HG03159 (cell line): Measurements from ENCODE around the gene PRKX.
"Not testable (repeated sequence)": the region's sequence is repeated elsewhere in the genome, so short reads cannot be mapped to it uniquely, and the experiment has no call there.

ENCODE experiments used
- ATAC-seq: cut with Tn5 transposase; IDR thresholded peaks from one replicate; pipeline ENCODE4 v1.9.1; 2021; ENCODE audit warnings: mild to moderate bottlenecking, moderate library complexity; ENCODE audit not compliant: unreplicated experiment

The PRKX gene

GRCh38 chrX:3712051-3712869, 1.2 kb downstream of the PRKX start:
- peak; percentile 17 for ATAC-seq

- ATAC-seq, result no peak
These were observed 2.0 kb downstream of the PRKX start for GRCh38 chrX:3711331-3711917.

- not testable (repeated sequence) for ATAC-seq
These were observed 5.7 kb downstream of the PRKX start for GRCh38 chrX:3707673-3708274.

GRCh38 chrX:3706481-3706880, 7.0 kb downstream of the PRKX start:
- ATAC-seq, result no peak

- not testable (repeated sequence) for ATAC-seq
These were observed 10.2 kb downstream of the PRKX start for GRCh38 chrX:3703251-3703650.

- not testable (repeated sequence) for ATAC-seq
These were observed 11.4 kb downstream of the PRKX start for GRCh38 chrX:3702095-3702494.

- ATAC-seq, result not testable (repeated sequence)
These were observed 12.0 kb downstream of the PRKX start for GRCh38 chrX:3701445-3701928.

- peak; percentile 67 for ATAC-seq
These were observed 13.5 kb downstream of the PRKX start for GRCh38 chrX:3699821-3700381.

GRCh38 chrX:3697701-3698279, 15.7 kb downstream of the PRKX start:
- ATAC-seq, result no peak

GRCh38 chrX:3697220-3697684, 16.2 kb downstream of the PRKX start:
- no peak for ATAC-seq

GRCh38 chrX:3695536-3695935, 17.9 kb downstream of the PRKX start:
- no peak for ATAC-seq

- no peak for ATAC-seq
These were observed 23.3 kb downstream of the PRKX start for GRCh38 chrX:3690140-3690539.

- not testable (repeated sequence) for ATAC-seq
These were observed 30.2 kb downstream of the PRKX start for GRCh38 chrX:3683236-3683635.

- no peak for ATAC-seq
These were observed 33.0 kb downstream of the PRKX start for GRCh38 chrX:3680459-3680858.

- no peak for ATAC-seq
These were observed 33.8 kb downstream of the PRKX start for GRCh38 chrX:3679669-3680068.

GRCh38 chrX:3678328-3678727, 35.1 kb downstream of the PRKX start:
- no peak for ATAC-seq

- no peak for ATAC-seq
These were observed 38.6 kb downstream of the PRKX start for GRCh38 chrX:3674881-3675280.

GRCh38 chrX:3669841-3670475, 43.5 kb downstream of the PRKX start:
- ATAC-seq, result no peak

GRCh38 chrX:3666975-3667374, 46.5 kb downstream of the PRKX start:
- ATAC-seq, result no peak

GRCh38 chrX:3664921-3665320, 48.5 kb downstream of the PRKX start:
- no peak for ATAC-seq
